HepG2 (cell line): Measurements from ENCODE around the gene CA11. TPM values are rescaled to one million over a fixed set of nuclear protein-coding genes. Genes with fewer than 3 reads are reported as not detected.
A peak's percentile ranks its signal among the peaks of the same experiment; 100 is the strongest.

Experiments used
- AKAP8 ChIP-seq: sonication (generic); formaldehyde crosslinking; IDR thresholded peaks from 2 replicates; pipeline ENCODE4 v1.5.1; 2020; ENCODE audit warnings: mild to moderate bottlenecking, missing genetic modification reagents
- ATM ChIP-seq: fragments of 450-650 bp; IDR thresholded peaks from 2 replicates; pipeline ENCODE4 v1.7.1; 2017; ENCODE audit warnings: mild to moderate bottlenecking, borderline replicate concordance
- CBFB ChIP-seq: sonication (generic); formaldehyde crosslinking; IDR thresholded peaks from 2 replicates; pipeline ENCODE4 v1.4.0; 2020; ENCODE audit warnings: missing genetic modification reagents
- DPF2 ChIP-seq: sonication (generic); formaldehyde crosslinking; IDR thresholded peaks from 2 replicates; pipeline ENCODE4 v1.4.0; 2020; ENCODE audit warnings: mild to moderate bottlenecking, low read depth, missing genetic modification reagents, borderline replicate concordance
- HNF1B ChIP-seq: sonication (generic); formaldehyde crosslinking; IDR thresholded peaks from 2 replicates; pipeline ENCODE4 v1.5.1; 2020; ENCODE audit warnings: mild to moderate bottlenecking, moderate library complexity, missing genetic modification reagents
- KAT2B ChIP-seq: fragments of 150-350 bp; IDR thresholded peaks from 2 replicates; pipeline ENCODE4 v1.6.1; 2014; ENCODE audit warnings: low read depth, low read length, borderline replicate concordance
- PITX1 ChIP-seq: sonication (generic); formaldehyde crosslinking; IDR thresholded peaks from 2 replicates; pipeline ENCODE4 v1.5.1; 2020; ENCODE audit warnings: mild to moderate bottlenecking, missing genetic modification reagents
- SAP130 ChIP-seq: IDR thresholded peaks from 2 replicates; pipeline ENCODE4 v1.6.1; 2016; ENCODE audit warnings: low read depth
- SMC3 ChIP-seq: IDR thresholded peaks from 2 replicates; pipeline ENCODE4 v1.6.1; 2011; ENCODE audit warnings: low read length, improper control_type of control experiment
- SOX5 ChIP-seq: IDR thresholded peaks from 2 replicates; pipeline ENCODE4 v1.6.1; 2016; ENCODE audit warnings: borderline replicate concordance
- TBX2 ChIP-seq: sonication (generic); formaldehyde crosslinking; IDR thresholded peaks from 2 replicates; pipeline ENCODE4 v1.5.0; 2020; ENCODE audit warnings: missing genetic modification reagents, mild to moderate bottlenecking, borderline replicate concordance
- TP53 ChIP-seq: sonication (generic); formaldehyde crosslinking; conservative IDR thresholded peaks from 2 replicates; pipeline ENCODE4 v1.4.0; 2020; ENCODE audit warnings: missing genetic modification reagents
- XRCC5 ChIP-seq: fragments of 200-400 bp; formaldehyde crosslinking; optimal IDR thresholded peaks from 2 replicates; pipeline ENCODE3; 2017; ENCODE audit warnings: mild to moderate bottlenecking, low read length
- ZNF143 ChIP-seq: sonication (generic); formaldehyde crosslinking; IDR thresholded peaks from 2 replicates; pipeline ENCODE4 v1.4.0; 2020; ENCODE audit warnings: missing genetic modification reagents
- ZNF687 ChIP-seq: sonication (generic); formaldehyde crosslinking; IDR thresholded peaks from 2 replicates; pipeline ENCODE4 v1.5.1; 2020; ENCODE audit warnings: mild to moderate bottlenecking, missing genetic modification reagents, moderate library complexity
- ZNF710 ChIP-seq: sonication (generic); formaldehyde crosslinking; IDR thresholded peaks from 2 replicates; pipeline ENCODE4 v1.5.0; 2020; ENCODE audit warnings: mild to moderate bottlenecking, missing genetic modification reagents, borderline replicate concordance
- ZNF747 ChIP-seq: sonication (generic); formaldehyde crosslinking; IDR thresholded peaks from 2 replicates; pipeline ENCODE4 v1.8.1; 2023; ENCODE audit warnings: missing genetic modification reagents, mild to moderate bottlenecking, borderline replicate concordance
- ZNF772 ChIP-seq: sonication (generic); formaldehyde crosslinking; IDR thresholded peaks from 2 replicates; pipeline ENCODE4 v1.5.0; 2020; ENCODE audit warnings: mild to moderate bottlenecking, missing genetic modification reagents
- polyA plus RNA-seq, 8 experiments: library from polyadenylated mRNA; depleted of rRNA in 3 of 8; stranded (reverse) in 7 of 8; unstranded in 1 of 8; fragments of >200 nt; fragmentation: Illumina TruSeq in 4 of 8; extraction: Trizol in 4 of 8; gene quantifications; 2 replicates each; pipeline versions ENCODE4 v1.2.1 to v1.2.3, GENCODE V29; 2011 to 2016; ENCODE audit warnings: low read depth in 4 of 8, missing spikeins in 1 of 8, mixed read lengths in 1 of 8; ENCODE audit not compliant: insufficient read depth in 1 of 8
- total RNA-seq, 5 experiments: library from RNA; depleted of rRNA; stranded (reverse); fragments of >200 nt; fragmentation: Illumina TruSeq; extraction: Trizol; gene quantifications; 2 replicates each; pipeline ENCODE4 v1.2.3, GENCODE V29; 2016; ENCODE audit warnings: low read depth in 1 of 5

The CA11 gene
- total and polyA plus RNA-seq, 2 of the 13 experiments (the other 11 are each of a cell fraction or from before 2014, with no cell fraction given): 0.41 to 0.58 TPM

DNA sequence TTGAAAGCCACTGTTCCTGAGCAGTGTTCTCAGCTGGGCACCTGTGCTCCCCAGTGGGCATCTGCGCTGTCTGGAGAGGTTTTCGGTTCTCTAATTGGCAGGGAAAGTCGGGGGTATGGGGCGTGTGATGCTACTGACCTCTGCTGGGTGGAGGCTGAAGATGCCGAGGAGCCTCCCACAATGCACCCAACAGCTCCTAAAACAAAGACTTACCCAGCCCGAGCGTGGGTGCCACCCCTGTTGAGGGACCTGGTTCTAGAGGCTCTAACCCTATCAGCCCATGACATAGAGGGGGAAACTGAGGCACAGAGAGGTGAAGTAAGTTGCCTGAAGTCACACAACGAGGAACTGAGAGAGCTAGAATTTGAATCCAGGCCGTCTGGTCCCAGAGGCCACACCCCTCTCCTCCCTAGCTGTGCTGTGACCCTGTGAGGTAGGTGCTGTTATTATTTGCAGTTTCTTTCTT, 37.2 kb downstream of the CA11 start (continued):
- TF ChIP-seq ZNF687 (CRISPR knock-in tag) (peak; percentile 44), ZNF747 (peak; percentile 29; the same call in 1 of the 2 replicates), ZNF710 (CRISPR knock-in tag) (no peak), CBFB (CRISPR knock-in tag) (0 out of 2 replicates have a peak, but pooled peaks have one; percentile 20), PITX1 (CRISPR knock-in tag) (0 out of 2 replicates have a peak, but pooled peaks have one; percentile 28), SMC3 (peak; percentile 49), ZNF143 (CRISPR knock-in tag) (peak; percentile 49; the same call in 1 of the 2 replicates), SOX5 (no peak), XRCC5 (peak; percentile 53), TBX2 (CRISPR knock-in tag) (peak; percentile 41; the same call in 1 of the 2 replicates), KAT2B (no peak), AKAP8 (CRISPR knock-in tag) (no peak), DPF2 (CRISPR knock-in tag) (no peak), HNF1B (CRISPR knock-in tag) (0 out of 2 replicates have a peak, but pooled peaks have one; percentile 27), SAP130 (CRISPR knock-in tag) (peak; percentile 38; the same call in 1 of the 2 replicates), TP53 (CRISPR knock-in tag) (no peak), ATM (no peak), ZNF772 (CRISPR knock-in tag) (no peak)
